ENCODE data around the gene TRIM49. TPM values are rescaled to one million over a fixed set of nuclear protein-coding genes. Genes with fewer than 3 reads are reported as not detected.

The TRIM49 gene
- not detected in 2 replicates for total RNA-seq

GRCh38 chr11:89808475-89808874 lies at the start of gene TRIM49:
TSS of gene TRIM49 (minus strand) at chr11:89808575. CDS start at chr11:89804469, 4,106 bp downstream.

Small RNA genes within 50 kb of the gene (small RNA-seq; reads per million reads assigned to genes)
- not detected for gene AP003122.3

Other genes starting within 250 kb of the TRIM49 start
- gene TRIM77, start 98.3 kb downstream of the TRIM49 start, total RNA-seq, result not detected in 2 replicates
- not detected in 2 replicates for gene TRIM64B, start 69.9 kb upstream of the TRIM49 start, total RNA-seq
- gene TRIM49D1, start 113.7 kb upstream of the TRIM49 start, total RNA-seq, result under 0.01 and 0.11 TPM in 2 replicates
- gene TRIM49D2, start 115.5 kb upstream of the TRIM49 start, total RNA-seq, result not detected in 2 replicates
- gene TRIM64, start 157.5 kb upstream of the TRIM49 start, total RNA-seq, result not detected in 2 replicates
- gene TRIM49C, start 222.5 kb upstream of the TRIM49 start, total RNA-seq, result not detected in 2 replicates